ENCODE data around the gene LMO7. TPM values are rescaled to one million over a fixed set of nuclear protein-coding genes. Genes with fewer than 3 reads are reported as not detected.

The LMO7 gene
- total RNA-seq, 1 experiment from 2014 or later = 18.5 TPM

- TF ChIP-seq IRF2 (CRISPR knock-in tag; IDR thresholded peaks at IDR 0.05; ENCODE audit: borderline replicate concordance, low read depth) (no peak), PRRX2 (CRISPR knock-in tag; IDR thresholded peaks at IDR 0.05) (no peak), CREM (CRISPR knock-in tag; IDR thresholded peaks at IDR 0.05) (no peak), KAT7 (CRISPR knock-in tag; IDR thresholded peaks at IDR 0.05; ENCODE audit: borderline replicate concordance) (no peak), RELA (CRISPR knock-in tag; IDR thresholded peaks at IDR 0.05; ENCODE audit: borderline replicate concordance) (no peak), ATF6 (CRISPR knock-in tag; IDR thresholded peaks at IDR 0.05) (no peak), GRHL2 (CRISPR knock-in tag; IDR thresholded peaks at IDR 0.05; ENCODE audit: insufficient replicate concordance, severe bottlenecking) (no peak), SMAD3 (CRISPR knock-in tag; IDR thresholded peaks at IDR 0.05; ENCODE audit: borderline replicate concordance) (no peak)
- TF ChIP-seq, protein P1, sequence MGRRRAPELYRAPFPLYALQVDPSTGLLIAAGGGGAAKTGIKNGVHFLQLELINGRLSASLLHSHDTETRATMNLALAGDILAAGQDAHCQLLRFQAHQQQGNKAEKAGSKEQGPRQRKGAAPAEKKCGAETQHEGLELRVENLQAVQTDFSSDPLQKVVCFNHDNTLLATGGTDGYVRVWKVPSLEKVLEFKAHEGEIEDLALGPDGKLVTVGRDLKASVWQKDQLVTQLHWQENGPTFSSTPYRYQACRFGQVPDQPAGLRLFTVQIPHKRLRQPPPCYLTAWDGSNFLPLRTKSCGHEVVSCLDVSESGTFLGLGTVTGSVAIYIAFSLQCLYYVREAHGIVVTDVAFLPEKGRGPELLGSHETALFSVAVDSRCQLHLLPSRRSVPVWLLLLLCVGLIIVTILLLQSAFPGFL (CRISPR knock-in tag; IDR thresholded peaks at IDR 0.05; ENCODE audit: borderline replicate concordance) = no peak
Observed at GRCh38 chr13:75811841-75812240, 175.7 kb downstream of the LMO7 start (continued).

GRCh38 chr13:75812751-75813181, 176.6 kb downstream of the LMO7 start:
- H3K36me3 Mint-ChIP-seq = no peaks in the 10 kb centered on the region
- CTCF ChIA-PET = interaction anchor here (0.6 kb wide), 1 partner anchor 76 kb away, joined by 3 read pairs; no protein-coding TSS in a partner anchor
- DNase-seq (ENCODE audit: low spot score) (no peak), ATAC-seq (no peak)
- POLR2A ChIA-PET = no interaction called here
- peaks cover 10% of the 10 kb centered on the region for H3K4me1 Mint-ChIP-seq
- no peaks in the 10 kb centered on the region for H3K27me3 Mint-ChIP-seq (ENCODE audit: low read depth)
- no peaks in the 10 kb centered on the region for H3K9me3 Mint-ChIP-seq
- no peak overlapping the region for H3K27ac Mint-ChIP-seq
- no peak overlapping the region for H3K4me3 Mint-ChIP-seq
- TF ChIP-seq ZNF416 (CRISPR knock-in tag; IDR thresholded peaks at IDR 0.05) (no peak), CTCF (IDR thresholded peaks at IDR 0.05) (no peak), CREM (CRISPR knock-in tag; IDR thresholded peaks at IDR 0.05) (no peak), ZBTB21 (CRISPR knock-in tag; IDR thresholded peaks at IDR 0.05; ENCODE audit: borderline replicate concordance) (no peak), NR2C2 (CRISPR knock-in tag; IDR thresholded peaks at IDR 0.05) (no peak), PRRX2 (CRISPR knock-in tag; IDR thresholded peaks at IDR 0.05) (no peak), ZNF425 (CRISPR knock-in tag; conservative IDR thresholded peaks at IDR 0.05) (no peak), ERG (CRISPR knock-in tag; IDR thresholded peaks at IDR 0.05) (no peak), NR3C1 (CRISPR knock-in tag; conservative IDR thresholded peaks at IDR 0.05; ENCODE audit: low read depth) (no peak), CBFB (CRISPR knock-in tag; IDR thresholded peaks at IDR 0.05; ENCODE audit: low read depth) (no peak), SMAD3 (CRISPR knock-in tag; IDR thresholded peaks at IDR 0.05; ENCODE audit: borderline replicate concordance) (no peak), GABPB1 (CRISPR knock-in tag; IDR thresholded peaks at IDR 0.05) (no peak)
- TF ChIP-seq, protein P2, sequence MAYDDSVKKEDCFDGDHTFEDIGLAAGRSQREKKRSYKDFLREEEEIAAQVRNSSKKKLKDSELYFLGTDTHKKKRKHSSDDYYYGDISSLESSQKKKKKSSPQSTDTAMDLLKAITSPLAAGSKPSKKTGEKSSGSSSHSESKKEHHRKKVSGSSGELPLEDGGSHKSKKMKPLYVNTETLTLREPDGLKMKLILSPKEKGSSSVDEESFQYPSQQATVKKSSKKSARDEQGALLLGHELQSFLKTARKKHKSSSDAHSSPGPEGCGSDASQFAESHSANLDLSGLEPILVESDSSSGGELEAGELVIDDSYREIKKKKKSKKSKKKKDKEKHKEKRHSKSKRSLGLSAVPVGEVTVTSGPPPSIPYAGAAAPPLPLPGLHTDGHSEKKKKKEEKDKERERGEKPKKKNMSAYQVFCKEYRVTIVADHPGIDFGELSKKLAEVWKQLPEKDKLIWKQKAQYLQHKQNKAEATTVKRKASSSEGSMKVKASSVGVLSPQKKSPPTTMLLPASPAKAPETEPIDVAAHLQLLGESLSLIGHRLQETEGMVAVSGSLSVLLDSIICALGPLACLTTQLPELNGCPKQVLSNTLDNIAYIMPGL (CRISPR knock-in tag; IDR thresholded peaks at IDR 0.05) = no peak
- TF ChIP-seq, protein P3, sequence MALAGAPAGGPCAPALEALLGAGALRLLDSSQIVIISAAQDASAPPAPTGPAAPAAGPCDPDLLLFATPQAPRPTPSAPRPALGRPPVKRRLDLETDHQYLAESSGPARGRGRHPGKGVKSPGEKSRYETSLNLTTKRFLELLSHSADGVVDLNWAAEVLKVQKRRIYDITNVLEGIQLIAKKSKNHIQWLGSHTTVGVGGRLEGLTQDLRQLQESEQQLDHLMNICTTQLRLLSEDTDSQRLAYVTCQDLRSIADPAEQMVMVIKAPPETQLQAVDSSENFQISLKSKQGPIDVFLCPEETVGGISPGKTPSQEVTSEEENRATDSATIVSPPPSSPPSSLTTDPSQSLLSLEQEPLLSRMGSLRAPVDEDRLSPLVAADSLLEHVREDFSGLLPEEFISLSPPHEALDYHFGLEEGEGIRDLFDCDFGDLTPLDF (CRISPR knock-in tag; IDR thresholded peaks at IDR 0.05) = no peak

Data from WTC11 (cell line).